HepG2 (cell line): ENCODE measurements around the gene ZNF28. TPM values are rescaled to one million over a fixed set of nuclear protein-coding genes. Genes with fewer than 3 reads are reported as not detected.

ENCODE experiments used
- FOXP4 ChIP-seq: sonication (generic); formaldehyde crosslinking; IDR thresholded peaks from 2 replicates; pipeline ENCODE4 v1.4.0; 2020; ENCODE audit warnings: missing genetic modification reagents
- GABPB1 ChIP-seq: IDR thresholded peaks from 2 replicates; pipeline ENCODE4 v1.6.1; 2016; ENCODE audit warnings: mild to moderate bottlenecking, missing genetic modification reagents, moderate library complexity, missing compliant biosample characterization
- GATA4 ChIP-seq: sonication (generic); IDR thresholded peaks from 2 replicates; pipeline ENCODE4 v1.6.1; 2016; ENCODE audit warnings: antibody characterized with exemption, low read depth, borderline replicate concordance
- IRF9 ChIP-seq: sonication (generic); formaldehyde crosslinking; IDR thresholded peaks from 2 replicates; pipeline ENCODE4 v1.8.0; 2022; ENCODE audit warnings: missing genetic modification reagents, mild to moderate bottlenecking, borderline replicate concordance
- KMT2B ChIP-seq: IDR thresholded peaks from 2 replicates; pipeline ENCODE4 v1.6.1; 2016; ENCODE audit warnings: missing genetic modification reagents, missing compliant biosample characterization
- RARA ChIP-seq: IDR thresholded peaks from 2 replicates; pipeline ENCODE4 v1.6.1; 2016; ENCODE audit warnings: missing genetic modification reagents, missing compliant biosample characterization
- SRSF1 ChIP-seq: fragments of 200-400 bp; formaldehyde crosslinking; optimal IDR thresholded peaks from 2 replicates; pipeline ENCODE3; 2017; ENCODE audit warnings: mild to moderate bottlenecking, low read depth, low read length, moderate library complexity
- TFDP1 ChIP-seq: IDR thresholded peaks from 2 replicates; pipeline ENCODE4 v1.6.1; 2016; ENCODE audit warnings: missing compliant biosample characterization, missing genetic modification reagents, borderline replicate concordance
- ZBTB8A ChIP-seq: sonication (generic); formaldehyde crosslinking; IDR thresholded peaks from 2 replicates; pipeline ENCODE4 v1.4.0; 2020; ENCODE audit warnings: mild to moderate bottlenecking, low read depth, missing genetic modification reagents, borderline replicate concordance
- ZNF337 ChIP-seq: sonication (generic); formaldehyde crosslinking; IDR thresholded peaks from 2 replicates; pipeline ENCODE4 v1.5.1; 2020; ENCODE audit warnings: missing genetic modification reagents, low read depth, mild to moderate bottlenecking, borderline replicate concordance
- ZNF446 ChIP-seq: sonication (generic); formaldehyde crosslinking; IDR thresholded peaks from 2 replicates; pipeline ENCODE4 v1.5.0; 2020; ENCODE audit warnings: mild to moderate bottlenecking, missing genetic modification reagents
- ZNF598 ChIP-seq: sonication (generic); formaldehyde crosslinking; IDR thresholded peaks from 2 replicates; pipeline ENCODE4 v1.5.1; 2020; ENCODE audit warnings: mild to moderate bottlenecking, missing genetic modification reagents, borderline replicate concordance
- ZNF687 ChIP-seq: sonication (generic); formaldehyde crosslinking; IDR thresholded peaks from 2 replicates; pipeline ENCODE4 v1.5.1; 2020; ENCODE audit warnings: mild to moderate bottlenecking, missing genetic modification reagents, moderate library complexity
- ZNF761 ChIP-seq: sonication (generic); formaldehyde crosslinking; conservative IDR thresholded peaks from 2 replicates; pipeline ENCODE4 v1.4.0; 2020; ENCODE audit warnings: mild to moderate bottlenecking, missing genetic modification reagents
- ZNF800 ChIP-seq: sonication (generic); formaldehyde crosslinking; IDR thresholded peaks from 2 replicates; pipeline ENCODE4 v1.4.0; 2020; ENCODE audit warnings: missing genetic modification reagents
- ZSCAN21 ChIP-seq: sonication (generic); formaldehyde crosslinking; IDR thresholded peaks from 2 replicates; pipeline ENCODE4 v1.8.0; 2022; ENCODE audit warnings: mild to moderate bottlenecking, missing genetic modification reagents, moderate library complexity, borderline replicate concordance
- polyA plus RNA-seq, 8 experiments: library from polyadenylated mRNA; depleted of rRNA in 3 of 8; stranded (reverse) in 7 of 8; unstranded in 1 of 8; fragments of >200 nt; fragmentation: Illumina TruSeq in 4 of 8; extraction: Trizol in 4 of 8; gene quantifications; 2 replicates each; pipeline versions ENCODE4 v1.2.1 to v1.2.3, GENCODE V29; 2011 to 2016; ENCODE audit warnings: low read depth in 4 of 8, missing spikeins in 1 of 8, mixed read lengths in 1 of 8; ENCODE audit not compliant: insufficient read depth in 1 of 8
- total RNA-seq, 5 experiments: library from RNA; depleted of rRNA; stranded (reverse); fragments of >200 nt; fragmentation: Illumina TruSeq; extraction: Trizol; gene quantifications; 2 replicates each; pipeline ENCODE4 v1.2.3, GENCODE V29; 2016; ENCODE audit warnings: low read depth in 1 of 5

ZNF28 gene
- total and polyA plus RNA-seq, 2 of the 13 experiments (the other 11 are each of a cell fraction or from before 2014, with no cell fraction given): 5.0 to 16.0 TPM

GRCh38 chr19:52786464-52787354 lies 34.7 kb downstream of the ZNF28 start, which contains the start of gene ZNF600 (continued):
- TF ChIP-seq ZNF687: peak; percentile 88
- 0 out of 2 replicates have a peak, but pooled peaks have one; percentile 22 for TF ChIP-seq ZBTB8A (CRISPR knock-in tag)
- TF ChIP-seq GATA4: 0 out of 2 replicates have a peak, but pooled peaks have one; percentile 31
- peak; percentile 47; the same call in 1 of the 2 replicates for TF ChIP-seq ZSCAN21 (CRISPR knock-in tag)
- TF ChIP-seq IRF9 (CRISPR knock-in tag): peak; percentile 32; the same call in 1 of the 2 replicates
- TF ChIP-seq TFDP1: peak; percentile 66; the same call in 1 of the 2 replicates
- TF ChIP-seq ZNF446 (CRISPR knock-in tag): peak; percentile 49; the same call in 1 of the 2 replicates
- TF ChIP-seq GABPB1: peak; percentile 71
- TF ChIP-seq ZNF800 (CRISPR knock-in tag): peak; percentile 79; the same call in 1 of the 2 replicates
- TF ChIP-seq ZNF598 (CRISPR knock-in tag): peak; percentile 49; the same call in 1 of the 2 replicates
- peak; percentile 46; the same call in 1 of the 2 replicates for TF ChIP-seq ZNF761 (CRISPR knock-in tag)
- TF ChIP-seq FOXP4 (CRISPR knock-in tag): peak; percentile 43; the same call in 1 of the 2 replicates
- peak; percentile 49; the same call in 1 of the 2 replicates for TF ChIP-seq ZNF337 (CRISPR knock-in tag)
- peak; percentile 71; the same call in 1 of the 2 replicates for TF ChIP-seq KMT2B (CRISPR knock-in tag)
- peak; percentile 8; the same call in 1 of the 2 replicates for TF ChIP-seq RARA (CRISPR knock-in tag)
- peak; percentile 59 for TF ChIP-seq SRSF1
